Measurements from ENCODE around the gene PJA2.

GRCh38 chr5:109351988-109352864 lies 57.5 kb downstream of the PJA2 start:
- no peak for TF ChIP-seq CTCF (IDR thresholded peaks at IDR 0.05)
- TF ChIP-seq EZH2 (IDR thresholded peaks at IDR 0.05; ENCODE audit: borderline replicate concordance, insufficient read depth, low read depth, low read length, poor library complexity, severe bottlenecking): no peak
